HG02970 (cell line): Measurements from ENCODE around the gene KCNH3.

Experiments
- ATAC-seq: cut with Tn5 transposase; IDR thresholded peaks from one replicate; pipeline ENCODE4 v1.9.1; 2021; ENCODE audit warnings: mild to moderate bottlenecking, moderate library complexity, moderate number of reproducible peaks; ENCODE audit not compliant: unreplicated experiment, low FRiP score

The KCNH3 gene

GRCh38 chr12:49557917-49558215 lies 19.0 kb downstream of the KCNH3 start:
- ATAC-seq, result no peak

- ATAC-seq, result no peak
Measured at GRCh38 chr12:49558526-49558925, 19.7 kb downstream of the KCNH3 start.

DNA sequence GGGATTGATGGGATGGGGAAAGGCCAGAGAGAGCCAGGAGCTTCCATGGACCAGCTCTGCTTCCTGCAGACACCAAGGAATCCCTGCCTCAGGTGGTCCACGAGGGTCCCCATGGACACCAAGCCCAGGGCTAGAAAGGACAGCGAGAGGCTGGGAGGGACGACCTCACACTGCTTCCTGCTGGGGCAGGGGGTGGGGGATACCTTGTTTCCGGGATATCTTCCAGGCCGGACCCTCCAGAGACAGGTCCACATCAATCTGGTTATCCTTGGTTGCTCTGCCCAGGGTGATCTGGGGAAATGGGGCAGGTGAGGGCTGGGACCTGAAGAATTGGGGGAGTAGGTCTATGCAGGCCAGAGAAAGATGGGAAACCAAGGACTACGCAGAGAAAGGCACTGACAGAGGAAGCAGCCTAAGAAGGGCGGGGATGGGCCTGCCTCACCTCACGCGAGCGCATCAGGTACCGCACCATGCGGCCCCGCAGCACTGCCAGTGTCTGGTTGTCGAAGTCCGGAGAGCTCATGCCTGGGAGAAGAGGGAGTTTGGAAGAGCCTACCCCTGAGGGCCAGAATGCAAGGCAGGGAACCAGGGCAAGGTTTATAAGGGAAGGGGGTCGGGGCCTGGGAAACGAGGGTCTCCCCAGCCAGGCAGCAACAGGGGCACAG lies 20.3 kb downstream of the KCNH3 start:
- no peak for ATAC-seq

DNA sequence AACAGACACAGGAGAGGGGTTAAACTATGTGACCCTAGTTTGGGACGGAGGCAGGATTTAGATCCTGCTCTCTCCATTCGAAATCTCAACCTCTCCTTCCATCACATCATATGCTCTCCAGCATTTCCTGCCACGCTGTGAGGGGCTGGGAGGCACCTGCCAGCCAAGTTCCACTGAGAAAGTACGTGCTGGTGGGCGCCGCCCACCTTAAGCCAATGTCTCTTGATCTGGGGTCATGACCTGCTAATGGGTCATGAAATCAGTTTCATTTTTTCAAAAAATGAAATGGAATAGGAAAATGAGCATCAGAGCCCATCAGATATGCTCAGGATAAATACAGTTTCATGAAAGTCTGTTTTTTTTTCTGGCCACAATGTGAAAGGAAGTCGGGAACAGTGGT lies 21.9 kb downstream of the KCNH3 start:
- no peak for ATAC-seq

DNA sequence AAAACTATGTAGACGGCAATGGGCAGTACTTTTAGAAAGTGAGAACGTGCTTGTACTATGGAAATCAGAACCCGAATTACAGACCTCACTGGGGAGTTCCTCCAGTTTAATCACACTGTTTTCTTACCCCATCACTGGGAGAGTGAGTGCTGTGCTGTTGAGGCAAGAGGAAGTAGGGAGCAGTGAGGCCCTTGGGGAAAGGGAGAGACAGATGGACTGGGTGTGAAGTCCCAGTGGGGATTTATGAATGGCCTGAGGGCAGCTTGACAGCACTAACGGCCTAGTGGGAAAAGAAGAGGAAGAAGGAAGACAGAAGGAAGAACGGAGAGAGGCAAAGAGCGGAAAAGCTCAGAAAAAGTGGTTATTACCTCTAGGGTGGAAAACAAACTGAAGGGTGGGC lies 23.4 kb downstream of the KCNH3 start:
- no peak for ATAC-seq

DNA sequence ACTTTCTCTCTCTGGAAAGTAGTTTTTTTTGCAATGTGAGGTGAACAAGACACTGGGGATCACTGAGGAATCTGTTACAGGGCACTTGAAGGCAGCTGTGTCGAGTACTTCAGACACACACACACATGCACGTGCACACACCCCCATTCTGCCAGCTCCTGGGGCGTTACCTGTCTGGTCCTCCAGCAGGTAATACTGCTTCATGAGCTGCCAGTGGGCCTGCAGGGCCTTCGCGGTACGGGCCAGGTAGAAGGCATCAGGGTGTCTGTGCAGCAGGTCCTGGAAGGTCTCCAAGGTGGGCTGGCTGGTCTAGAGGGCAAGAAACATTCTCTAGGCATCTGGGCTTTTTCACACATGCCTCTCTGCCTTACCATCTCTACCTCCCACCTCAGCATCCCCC lies 24.0 kb downstream of the KCNH3 start:
- no peak for ATAC-seq

DNA sequence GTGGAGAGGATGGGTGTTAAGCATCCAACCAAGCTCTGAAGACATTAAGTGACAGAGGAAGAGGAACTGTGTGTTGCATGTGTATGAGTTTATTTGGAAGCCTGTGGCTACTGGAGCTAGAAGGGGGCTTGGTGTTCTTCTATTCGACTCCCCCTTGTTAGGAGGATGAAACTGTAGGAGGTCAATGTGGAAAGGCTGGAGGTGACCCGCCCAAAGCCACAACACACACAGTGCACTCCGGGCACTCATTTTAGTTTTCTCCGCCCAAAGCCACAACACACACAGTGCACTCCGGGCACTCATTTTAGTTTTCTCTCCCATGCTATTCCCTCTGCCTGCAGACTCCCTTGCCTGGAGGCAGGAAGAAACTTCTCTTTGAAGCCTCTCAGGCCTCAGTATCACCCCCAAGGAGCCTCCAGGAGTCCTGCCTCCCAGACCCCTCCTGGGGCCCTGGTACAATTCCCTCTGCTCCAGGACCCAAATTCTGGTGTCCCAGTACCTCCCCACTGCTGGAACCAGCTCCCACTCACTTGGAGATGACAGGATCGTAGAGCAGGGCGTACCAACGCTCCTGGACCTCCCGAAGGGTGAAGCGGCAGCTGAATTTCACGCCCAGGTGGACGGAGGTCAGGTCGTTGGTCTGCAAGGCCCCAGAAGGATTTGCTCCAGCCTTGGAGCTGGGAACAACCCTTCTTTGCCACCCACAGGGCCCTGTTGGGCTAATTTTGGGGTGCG lies 25.3 kb downstream of the KCNH3 start:
- no peak for ATAC-seq

GRCh38 chr12:49564686-49565405 lies 26.0 kb downstream of the KCNH3 start:
- no peak for ATAC-seq

DNA sequence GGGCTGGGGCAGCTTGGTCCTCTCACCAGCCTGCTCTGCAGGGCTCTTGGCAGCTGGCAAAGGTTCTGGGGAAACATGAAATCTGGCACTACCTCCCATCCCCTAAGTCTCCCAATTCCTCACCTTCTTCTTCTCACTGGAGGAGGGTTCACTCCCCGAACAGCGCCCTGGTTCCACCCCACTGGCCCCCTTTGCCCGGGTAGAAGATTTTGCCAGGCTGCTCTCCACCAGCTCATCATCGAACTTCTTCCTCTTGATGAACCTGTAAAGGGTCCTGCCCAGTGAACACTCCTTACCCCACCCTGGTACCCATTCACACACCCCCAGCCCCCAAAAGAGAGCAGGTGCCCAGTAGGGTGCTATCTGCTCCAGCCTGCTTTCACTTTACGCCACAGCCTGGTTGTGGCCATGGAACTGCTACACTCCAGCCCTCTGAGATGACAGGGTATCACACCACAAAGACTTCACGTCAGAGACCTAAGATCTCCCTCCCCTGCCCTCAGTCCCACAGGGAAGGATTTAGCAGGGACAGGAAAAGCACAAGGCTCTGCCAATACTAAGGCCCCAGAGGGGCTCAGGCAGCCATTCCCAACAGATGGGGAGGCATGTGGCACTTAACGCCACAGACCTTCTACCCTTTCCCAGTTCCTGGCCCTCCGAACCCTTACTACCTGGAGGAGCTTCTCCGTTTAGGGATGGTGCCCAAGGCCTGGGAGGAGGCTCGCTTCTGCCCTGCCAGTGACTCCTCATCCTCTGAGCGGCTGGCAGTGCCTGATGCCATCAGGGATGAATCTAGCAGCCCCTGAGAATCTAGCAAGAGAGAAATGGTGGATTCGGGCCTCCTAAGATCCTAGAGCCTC lies 26.8 kb downstream of the KCNH3 start:
- no peak for ATAC-seq

DNA sequence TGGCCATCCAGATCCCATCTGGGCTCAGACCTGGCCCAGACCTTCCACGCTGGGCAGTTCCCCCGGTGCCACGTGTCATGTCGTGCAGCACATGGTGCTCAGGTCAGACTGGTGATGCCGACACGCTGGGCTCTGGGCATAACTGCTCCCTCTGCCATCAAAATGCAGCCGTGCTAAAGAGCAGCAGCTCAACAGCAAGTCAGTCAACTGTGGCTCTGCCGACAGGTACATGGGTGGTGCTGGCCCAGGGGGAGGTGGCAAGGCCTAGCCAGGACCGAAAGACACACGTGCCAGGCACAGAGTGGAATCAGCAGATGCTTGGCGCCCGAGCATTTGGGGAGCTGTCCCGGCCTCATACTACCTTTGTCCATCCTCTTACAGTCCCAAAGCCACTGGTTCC lies 27.5 kb downstream of the KCNH3 start:
- ATAC-seq, result no peak

DNA sequence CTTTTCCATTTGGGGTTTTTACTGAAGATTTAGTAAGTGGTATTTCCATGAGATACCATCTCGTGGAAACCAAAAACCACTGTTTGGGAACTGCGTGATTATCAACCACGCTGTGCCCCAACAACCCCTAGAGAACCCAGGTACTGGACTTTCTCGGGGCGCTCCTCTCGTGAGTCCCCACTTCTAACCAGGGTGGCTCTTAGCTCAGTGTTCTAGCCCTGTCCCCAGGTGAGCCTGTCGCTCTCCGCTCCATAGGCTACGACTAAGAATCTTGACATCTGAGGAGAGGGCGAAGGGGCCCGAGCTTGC lies 28.4 kb downstream of the KCNH3 start:
- no peak for ATAC-seq

DNA sequence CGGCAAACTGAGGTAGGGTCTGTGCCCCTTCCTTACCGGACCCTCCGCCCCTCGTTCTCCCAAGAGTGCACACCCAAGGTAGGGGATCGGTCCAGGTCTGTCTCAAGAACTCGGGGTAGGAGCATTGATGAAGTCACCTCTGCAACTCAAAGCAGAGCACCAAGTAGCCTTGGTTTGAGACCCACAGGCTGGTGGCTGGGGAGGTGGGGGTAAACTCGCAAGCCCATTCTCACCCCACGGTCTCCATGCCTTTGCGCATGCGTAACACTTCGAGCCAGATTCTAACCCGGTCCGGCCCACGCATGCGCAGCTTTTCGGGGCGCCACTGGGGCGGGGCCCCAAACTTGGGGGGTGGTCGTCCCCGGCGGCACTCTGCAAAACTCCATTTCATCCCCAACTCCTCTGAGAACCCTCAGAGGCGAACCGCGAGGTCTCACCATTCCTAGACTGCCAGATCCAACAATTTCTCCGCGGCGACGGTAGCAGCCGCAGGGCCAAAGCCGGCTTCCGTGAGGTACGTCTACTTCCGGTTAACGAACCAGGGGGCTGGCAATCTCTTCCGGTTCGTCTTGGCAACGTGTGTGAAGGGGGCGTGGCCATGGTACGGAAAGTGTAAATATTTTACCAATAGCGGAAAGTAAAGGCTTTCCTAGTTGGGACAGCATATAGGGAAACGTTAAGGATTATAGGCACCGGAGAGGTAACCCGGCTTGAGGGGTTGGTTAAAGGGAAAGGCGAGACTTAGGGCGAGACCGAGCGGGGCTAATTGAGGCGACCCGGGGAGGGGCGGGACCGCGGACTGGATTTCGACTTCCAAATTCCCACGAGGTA lies 29.0 kb downstream of the KCNH3 start, which contains the start of gene MCRS1:
Gene MCRS1, minus strand, starts transcription at position 532 of the 831 bp plus-strand sequence. CDS start 1,411 bp downstream, outside the sequence.
- peak; percentile 70 for ATAC-seq

- ATAC-seq, result peak; percentile 2
Measured at GRCh38 chr12:49568442-49569162, 29.8 kb downstream of the KCNH3 start.

GRCh38 chr12:49577589-49578315 lies 38.9 kb downstream of the KCNH3 start:
- no peak for ATAC-seq

GRCh38 chr12:49578471-49579112 lies 39.8 kb downstream of the KCNH3 start:
- no peak for ATAC-seq

GRCh38 chr12:49580572-49581535 lies 42.0 kb downstream of the KCNH3 start:
- no peak for ATAC-seq

GRCh38 chr12:49582201-49582600 lies 43.4 kb downstream of the KCNH3 start:
- ATAC-seq, result no peak
